Fibroblast of skin of scalp (primary cell): ENCODE results near the gene CARD18. TPM values are rescaled to one million over a fixed set of nuclear protein-coding genes. Genes with fewer than 3 reads are reported as not detected.
A peak's percentile ranks its signal among the peaks of the same experiment; 100 is the strongest.

Source experiments
- DNase-seq: peaks from one replicate; pipeline ENCODE4 v3.0.0-alpha.2; 2013
- polyA plus RNA-seq, 2 experiments: library from polyadenylated mRNA; unstranded; fragments of 120-200 nt; gene quantifications; one replicate each; pipeline ENCODE4 v1.2.1, GENCODE V29; 2013; ENCODE audit not compliant: insufficient read length in 2 of 2

The CARD18 gene
- polyA plus RNA-seq (2013, experiment 1 of 2; ENCODE audit: insufficient read length), result not detected
- polyA plus RNA-seq (2013, experiment 2 of 2; ENCODE audit: insufficient read length), result not detected

DNA sequence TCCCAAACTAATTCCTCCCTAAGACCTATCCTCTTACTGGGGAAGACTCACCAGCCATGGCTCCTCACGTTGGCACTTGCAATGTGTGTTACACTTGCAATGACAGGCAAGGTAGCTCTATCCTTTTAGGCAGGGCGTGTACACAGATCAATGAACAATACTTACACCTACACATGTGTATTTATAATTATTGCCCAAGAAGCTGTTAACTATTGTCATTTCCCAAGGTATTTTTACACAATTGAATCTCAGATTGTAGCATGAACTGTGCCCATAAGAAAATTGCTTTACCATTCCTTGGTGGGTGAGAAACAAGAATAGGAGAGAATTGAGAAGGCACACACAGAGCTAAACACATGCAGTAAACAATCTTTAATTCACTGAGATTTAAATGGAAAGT is at the start of gene CARD18:
CARD18 (minus strand) TSS at position 101 of the 400 bp plus-strand sequence; CDS start at position 58, 43 bp downstream.
- no peak for DNase-seq

GRCh38 chr11:105183987-105184386 is 44.4 kb upstream of the CARD18 start:
- DNase-seq, result no peak

- DNase-seq, result no peak
These were observed 43.9 kb upstream of the CARD18 start for GRCh38 chr11:105183426-105183825.

- peak; percentile 14 for DNase-seq
These were observed 42.0 kb upstream of the CARD18 start for GRCh38 chr11:105181521-105181920.

GRCh38 chr11:105181100-105181499 is 41.5 kb upstream of the CARD18 start:
- peak; percentile 78 for DNase-seq

DNA sequence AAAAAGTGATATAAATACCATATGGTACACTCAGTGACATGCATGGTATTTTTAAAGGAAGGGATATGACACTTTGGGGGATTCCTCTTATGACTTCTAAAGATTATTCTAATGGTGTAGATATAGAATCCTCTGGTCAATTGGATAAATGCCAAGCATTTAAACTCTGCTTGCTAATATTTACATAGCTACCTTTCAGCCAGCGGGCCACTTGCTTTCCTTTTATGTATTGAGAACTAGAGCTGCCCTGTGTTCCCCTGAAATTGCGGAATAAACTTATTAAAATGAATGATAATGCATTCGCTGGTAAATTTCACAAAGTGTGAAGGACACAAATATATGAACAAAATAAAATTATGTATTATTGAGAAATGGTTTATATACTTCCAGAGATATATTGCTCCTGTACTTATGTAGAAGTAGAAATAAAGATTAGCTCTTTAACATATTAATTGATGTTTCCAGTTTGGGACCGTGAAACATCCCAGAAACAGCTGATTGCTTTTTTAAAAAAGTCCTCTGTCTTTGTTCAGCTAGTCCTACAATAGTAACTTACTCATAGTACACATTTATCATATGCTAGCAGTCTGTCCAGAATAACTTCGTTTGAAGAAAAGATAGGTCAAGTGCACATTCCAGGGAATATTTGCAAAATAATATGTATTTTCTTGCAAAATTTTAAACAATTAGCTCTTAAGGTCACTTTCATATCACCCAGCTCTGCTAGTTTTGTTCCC is 40.1 kb upstream of the CARD18 start:
- no peak for DNase-seq

DNA sequence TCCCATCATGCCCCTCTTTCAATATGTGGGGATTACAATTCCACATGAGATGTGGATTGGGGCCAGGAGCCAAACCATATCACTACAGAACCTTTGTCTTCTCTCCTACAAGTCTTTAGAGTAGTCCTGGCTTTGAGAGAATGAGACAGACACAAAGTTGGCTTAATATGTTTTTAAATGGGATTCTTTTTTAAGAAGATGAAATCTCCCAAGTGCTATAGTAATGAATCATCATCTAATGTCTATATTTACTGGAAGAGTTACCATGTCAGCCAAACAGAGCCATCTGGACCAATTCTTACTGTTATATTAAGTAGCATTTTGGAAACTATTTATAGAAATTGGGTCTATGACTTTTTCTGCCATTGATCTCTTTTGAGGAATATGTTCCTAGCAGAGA is 38.1 kb upstream of the CARD18 start:
- DNase-seq, result peak; percentile 92

DNA sequence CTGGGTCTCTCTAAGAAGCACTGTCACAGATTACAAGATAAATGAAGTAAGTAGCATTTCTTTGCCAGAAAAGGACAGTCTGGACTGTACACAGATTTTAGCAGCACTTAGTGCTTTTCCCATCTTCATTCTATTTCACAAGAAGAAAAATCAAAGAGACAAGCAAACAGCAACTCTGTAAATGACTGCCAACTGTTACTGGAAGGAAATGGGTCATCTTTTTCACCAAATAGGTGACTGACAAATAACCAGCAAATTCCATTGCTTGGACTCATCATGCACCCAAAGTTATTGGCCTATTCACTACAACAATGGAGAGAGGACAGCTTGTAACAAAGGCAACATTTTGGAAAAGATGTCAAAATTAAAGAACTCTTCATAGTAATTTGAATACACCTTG is 28.9 kb upstream of the CARD18 start:
- peak; percentile 15 for DNase-seq

DNA sequence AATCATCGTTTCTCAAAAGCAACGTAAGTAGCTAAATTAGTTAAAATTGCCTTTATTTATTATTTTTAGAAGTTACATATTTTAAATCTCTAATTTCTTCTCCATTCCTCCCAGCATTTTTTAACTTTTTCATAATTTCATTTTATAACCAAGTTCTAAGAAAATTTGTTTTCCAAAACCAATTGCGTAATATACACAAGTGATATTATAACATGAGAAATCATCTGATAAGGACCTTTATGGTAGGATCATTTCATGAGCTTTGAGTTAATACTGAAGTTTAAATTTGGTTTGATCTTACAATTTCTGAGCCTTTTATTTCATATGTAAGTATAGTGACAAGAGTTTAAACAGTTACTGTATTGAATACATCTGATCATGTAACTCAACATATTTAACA is 27.7 kb upstream of the CARD18 start:
- DNase-seq, result no peak

GRCh38 chr11:105164208-105164607 is 24.6 kb upstream of the CARD18 start:
- DNase-seq, result no peak

GRCh38 chr11:105162506-105162905 is 22.9 kb upstream of the CARD18 start:
- no peak for DNase-seq

- no peak for DNase-seq
These were observed 18.9 kb upstream of the CARD18 start for GRCh38 chr11:105158436-105158835.

DNA sequence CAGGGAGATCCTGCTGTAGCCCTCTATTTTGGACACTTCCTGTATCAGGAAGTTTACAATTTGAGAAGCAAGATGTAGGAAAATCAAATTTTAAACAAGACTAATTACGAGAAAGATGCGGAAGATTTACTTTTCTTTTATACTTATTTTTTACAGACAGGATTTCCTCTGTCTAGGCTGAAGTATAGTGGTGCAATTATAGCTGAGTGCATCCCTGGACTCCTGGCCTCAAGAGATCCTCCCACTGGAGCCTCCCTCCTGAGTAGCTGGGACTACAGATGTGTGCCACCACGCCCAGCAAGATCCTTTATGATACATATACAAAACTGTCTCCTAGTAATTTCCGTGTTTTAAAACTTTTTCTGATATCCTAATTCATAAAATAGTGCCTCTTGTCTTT is 17.2 kb upstream of the CARD18 start:
- no peak for DNase-seq

DNA sequence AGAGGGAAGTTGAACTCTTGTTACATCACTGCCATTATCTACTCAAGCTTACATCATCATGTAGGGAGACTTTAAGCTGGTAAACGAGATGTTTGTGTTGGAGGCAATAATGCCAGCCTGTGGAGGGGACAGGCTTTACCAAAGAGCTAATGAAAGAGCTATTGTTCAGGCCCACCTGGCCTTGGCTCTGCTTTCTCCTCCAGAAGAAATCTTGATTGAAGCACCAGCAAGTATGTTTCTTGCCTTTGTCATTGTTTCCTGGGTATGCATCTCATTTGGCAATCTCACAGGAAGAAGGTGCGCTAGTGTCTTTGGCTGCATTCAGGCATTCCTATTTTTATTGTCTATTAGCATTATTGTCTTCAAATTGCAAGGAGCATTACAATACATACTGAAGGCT is 16.7 kb upstream of the CARD18 start:
- no peak for DNase-seq

- no peak for DNase-seq
These were observed 16.1 kb upstream of the CARD18 start for GRCh38 chr11:105155679-105156078.

DNA sequence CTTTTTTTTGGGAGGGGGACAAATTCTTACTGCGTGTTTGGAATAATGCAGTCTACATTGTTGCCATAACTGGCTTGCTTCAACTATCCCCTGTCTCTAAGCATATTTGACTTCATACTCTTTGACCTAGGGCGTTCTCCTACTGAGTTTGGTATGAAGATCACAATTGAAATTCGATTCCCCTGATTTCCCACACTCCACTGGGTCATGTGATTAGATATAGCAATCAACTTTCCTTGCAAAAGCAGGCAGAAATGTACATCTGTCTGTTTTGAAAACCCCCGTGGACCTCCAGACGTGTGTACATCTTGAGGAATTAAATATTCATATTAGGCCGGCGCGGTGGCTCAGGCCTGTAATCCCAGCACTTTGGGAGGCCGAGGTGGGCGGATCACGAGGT is 13.8 kb upstream of the CARD18 start:
- no peak for DNase-seq

DNA sequence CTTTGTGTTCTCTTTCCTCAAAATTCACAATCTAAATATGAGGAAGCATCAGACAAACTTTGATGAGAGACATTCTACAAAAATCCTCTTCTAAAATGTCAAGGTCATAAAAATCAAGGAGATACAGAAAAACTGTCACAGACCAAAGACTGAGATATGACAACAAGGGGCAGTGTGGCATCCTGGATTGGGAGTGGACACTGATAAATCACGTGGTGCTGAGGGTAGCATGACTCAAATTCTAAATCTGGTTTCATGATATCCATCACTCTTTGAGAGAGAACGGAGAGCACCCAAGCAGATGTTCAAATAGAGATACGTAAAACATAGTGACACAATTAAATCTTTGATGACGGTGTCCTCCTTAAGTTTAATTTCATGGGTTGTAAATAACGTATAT is 13.0 kb upstream of the CARD18 start:
- no peak for DNase-seq

DNA sequence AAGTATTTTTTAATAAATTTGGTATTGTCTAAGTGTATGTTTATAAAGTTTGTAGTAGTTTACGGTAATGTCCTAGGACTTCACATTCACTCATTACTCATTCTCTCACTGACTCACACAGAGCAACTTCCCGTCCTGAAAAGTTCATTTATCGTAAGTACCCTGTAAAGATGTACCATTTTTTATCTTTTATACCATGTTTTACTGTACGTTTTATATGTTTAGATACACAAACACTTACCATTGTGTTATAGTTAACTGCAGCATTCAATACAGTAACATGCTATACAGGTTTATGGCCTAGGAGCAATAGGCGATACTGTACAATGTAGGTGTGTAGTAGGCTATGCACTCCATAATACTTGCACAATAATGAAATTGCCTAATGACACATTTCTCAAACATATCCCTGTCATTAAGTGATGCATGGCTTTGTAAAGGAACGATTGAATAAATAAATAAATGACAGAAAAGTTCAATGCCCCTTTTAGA is 12.5 kb upstream of the CARD18 start:
- DNase-seq, result peak; percentile 4

DNA sequence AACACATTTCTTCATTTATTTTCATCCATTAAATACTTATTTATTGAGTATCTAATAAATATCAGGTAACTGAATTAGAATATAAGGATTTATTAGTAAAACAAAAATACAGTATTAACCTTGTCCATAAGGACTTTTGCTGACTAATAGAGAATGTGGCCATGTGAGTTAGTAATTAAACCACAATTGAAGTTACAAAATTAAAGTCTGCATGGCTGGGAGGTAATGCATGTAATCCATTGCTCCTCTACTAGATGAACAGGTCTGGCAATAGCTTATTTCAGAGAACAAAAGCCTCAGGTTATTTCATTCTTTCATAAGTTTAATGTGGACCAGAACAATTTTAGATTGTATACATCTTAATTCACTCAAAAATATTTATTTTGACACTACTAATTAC is 9.9 kb upstream of the CARD18 start:
- no peak for DNase-seq

GRCh38 chr11:105148241-105148640 is 8.7 kb upstream of the CARD18 start:
- DNase-seq, result no peak

DNA sequence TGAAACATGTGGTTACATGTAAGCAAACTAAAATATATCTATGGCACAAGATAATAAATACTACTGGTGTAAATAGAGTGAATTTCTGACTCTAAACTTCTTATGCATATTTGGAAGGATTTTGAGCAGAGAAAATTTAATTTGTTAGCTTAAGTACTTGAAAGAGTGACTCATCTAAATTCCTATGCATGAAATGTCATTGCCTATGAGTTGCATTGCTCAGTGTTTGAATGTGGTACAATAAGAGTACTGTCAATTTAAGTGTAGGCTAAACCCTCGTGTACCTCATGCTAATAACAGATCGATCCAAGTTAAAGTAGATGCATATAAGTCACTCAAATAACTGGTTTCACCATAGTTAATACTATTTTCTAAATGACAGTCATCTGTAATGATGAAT is 5.3 kb upstream of the CARD18 start:
- DNase-seq, result peak; percentile 87

DNA sequence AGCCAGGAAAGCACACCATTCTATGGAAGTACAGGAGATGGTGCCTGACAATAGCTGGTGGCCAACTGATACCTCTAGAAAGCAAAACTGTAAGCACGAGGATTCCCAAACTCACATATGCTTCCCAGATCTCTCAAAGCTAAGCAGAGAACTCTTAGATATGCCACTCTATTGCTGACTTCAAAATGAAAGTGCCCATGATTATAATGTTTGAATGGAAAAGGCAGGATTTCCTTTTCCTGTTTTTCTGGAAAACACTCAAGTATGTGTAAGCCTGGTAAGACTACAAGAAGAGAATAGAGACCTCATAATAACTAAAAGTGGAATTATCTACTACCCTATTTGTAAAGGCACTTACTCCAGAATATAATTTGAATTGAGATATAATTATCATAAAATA is 2.6 kb upstream of the CARD18 start:
- no peak for DNase-seq

- DNase-seq, result peak; percentile 15
These were observed 2.3 kb downstream of the CARD18 start for GRCh38 chr11:105137286-105137685.

GRCh38 chr11:105135883-105136282 is 3.7 kb downstream of the CARD18 start:
- no peak for DNase-seq
